HG02970 (cell line): ENCODE data around the gene ERGIC1.

Experiments
- ATAC-seq: cut with Tn5 transposase; IDR thresholded peaks from one replicate; pipeline ENCODE4 v1.9.1; 2021; ENCODE audit warnings: mild to moderate bottlenecking, moderate library complexity, moderate number of reproducible peaks; ENCODE audit not compliant: unreplicated experiment, low FRiP score

Gene ERGIC1

DNA sequence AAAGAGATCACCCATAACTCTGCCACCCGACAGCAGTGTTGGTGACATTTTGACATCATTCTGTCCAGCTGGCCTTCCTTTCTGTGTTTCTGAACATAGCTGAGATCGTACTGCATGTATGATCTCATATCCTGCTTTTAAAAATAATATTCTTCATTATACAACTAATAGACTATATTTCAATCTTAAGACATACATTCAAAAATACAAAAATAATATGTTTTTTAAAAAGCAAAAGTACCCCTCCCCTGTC, 77.5 kb downstream of the ERGIC1 start:
- no peak for ATAC-seq

DNA sequence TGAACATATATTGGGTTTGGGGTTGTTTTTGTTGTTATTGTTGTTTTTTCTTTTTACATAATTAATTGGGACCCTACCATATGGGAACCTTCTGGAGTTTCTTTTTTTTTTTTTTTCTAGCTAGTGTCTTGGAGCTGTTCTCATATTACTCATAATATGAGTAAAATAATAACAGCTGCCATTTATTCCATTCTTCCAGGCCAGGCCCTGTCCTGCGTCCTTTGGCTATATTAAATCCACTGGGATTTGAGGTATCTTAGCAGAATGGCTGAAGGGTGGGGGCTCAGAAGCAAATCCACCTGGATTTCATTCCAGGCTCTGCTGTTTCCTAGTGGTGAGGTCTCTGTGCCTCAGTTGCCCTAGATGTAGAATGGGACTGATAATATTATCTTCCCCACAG, 77.9 kb downstream of the ERGIC1 start:
- ATAC-seq, result no peak

DNA sequence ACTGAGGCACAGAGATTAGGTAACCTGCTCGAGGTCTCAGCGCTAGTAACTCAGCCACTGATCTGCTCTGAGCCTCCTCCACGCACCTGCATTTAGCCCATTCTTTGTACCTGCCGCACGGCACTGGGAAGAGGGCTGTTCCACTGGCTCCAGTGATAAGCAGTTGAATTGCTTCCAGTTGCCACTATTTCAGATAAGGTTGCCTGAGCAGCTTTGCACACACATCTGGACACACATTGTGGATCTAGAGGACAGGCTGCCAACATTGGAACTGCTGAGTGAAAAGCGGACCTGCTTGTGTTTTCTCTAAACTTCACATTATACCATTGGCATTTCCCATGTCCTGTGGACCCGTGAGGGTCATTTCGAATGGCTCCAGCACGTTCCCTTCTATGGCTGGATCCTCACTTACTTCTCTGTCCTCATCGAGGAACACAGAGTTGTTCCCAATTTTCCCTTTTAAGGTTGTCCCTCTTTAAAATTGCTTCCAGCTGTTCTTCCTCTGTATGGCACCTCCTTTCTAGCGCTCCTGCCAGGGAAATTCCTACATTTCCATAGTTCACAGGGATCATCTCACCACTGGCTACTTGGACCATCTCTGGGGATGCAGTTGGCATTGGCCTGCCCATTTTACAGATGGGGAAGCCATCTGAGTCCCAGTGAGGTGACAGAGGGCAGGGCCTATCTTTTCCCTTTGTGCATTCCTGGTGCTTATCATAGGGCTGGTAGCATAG, 79.2 kb downstream of the ERGIC1 start:
- ATAC-seq, result no peak

DNA sequence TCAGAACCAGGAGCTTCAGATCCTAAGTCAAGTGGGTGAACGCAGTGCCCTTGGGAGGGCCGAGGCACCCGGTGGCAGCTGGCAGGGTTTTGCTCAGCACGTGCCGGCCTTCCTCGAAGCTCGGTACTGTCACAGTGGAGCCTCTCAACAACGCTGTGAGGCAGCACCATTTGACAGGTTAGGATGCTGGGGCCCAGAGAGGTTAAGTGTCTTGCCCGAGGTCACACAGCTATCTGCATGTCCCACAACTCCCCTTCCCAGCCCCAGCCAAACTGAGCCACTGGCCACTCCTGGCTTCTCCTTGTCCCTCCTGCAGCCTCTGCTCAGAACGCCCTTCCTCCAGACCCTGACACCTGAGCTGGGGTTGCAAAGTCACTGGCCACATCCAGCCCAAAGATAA, 81.5 kb downstream of the ERGIC1 start:
- no peak for ATAC-seq

DNA sequence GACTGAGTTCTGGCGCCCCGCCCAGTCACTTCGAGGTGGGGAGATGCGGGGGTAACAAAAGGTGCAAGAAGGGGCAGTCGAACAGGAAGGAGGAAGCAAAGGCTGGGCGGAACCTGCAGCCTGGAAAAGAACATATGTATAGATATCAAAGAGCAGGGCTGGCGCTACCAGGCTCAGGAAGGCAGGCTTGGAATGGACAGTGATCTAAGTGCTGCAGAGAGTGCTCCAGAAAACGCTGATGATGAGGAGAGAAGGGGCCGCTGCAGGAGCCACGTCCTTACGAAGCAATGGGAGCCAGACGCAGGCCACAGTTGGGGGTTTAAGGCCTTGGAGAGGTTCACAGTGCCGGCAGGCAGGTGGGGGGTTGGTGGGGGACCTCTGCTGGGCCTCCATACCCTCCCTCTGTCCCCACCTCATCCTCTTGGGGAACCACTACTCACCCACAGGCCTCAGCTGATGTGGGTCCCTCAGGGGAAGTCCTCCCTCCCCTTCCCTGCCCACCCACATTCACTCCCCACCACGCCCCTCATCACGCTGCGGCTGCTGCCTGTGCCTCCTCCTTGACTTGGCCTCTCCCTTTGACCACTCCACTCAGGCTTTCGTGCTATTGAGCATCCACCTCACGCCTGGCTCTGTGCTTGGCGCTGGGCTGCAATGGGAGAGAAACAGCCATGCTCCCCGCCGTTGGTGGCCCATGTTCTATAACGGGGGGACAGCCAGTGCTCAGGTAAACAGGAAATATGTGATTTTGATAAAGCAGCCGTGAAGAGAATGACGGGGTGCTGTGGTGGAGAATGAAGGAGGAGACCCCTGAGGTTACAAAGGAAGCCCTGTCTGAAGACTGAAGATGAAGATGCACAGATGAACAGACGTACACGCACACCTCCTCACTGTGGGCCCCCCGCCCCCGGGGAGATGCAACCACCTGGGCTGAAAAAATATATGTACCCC, 84.6 kb downstream of the ERGIC1 start:
- ATAC-seq, result no peak

DNA sequence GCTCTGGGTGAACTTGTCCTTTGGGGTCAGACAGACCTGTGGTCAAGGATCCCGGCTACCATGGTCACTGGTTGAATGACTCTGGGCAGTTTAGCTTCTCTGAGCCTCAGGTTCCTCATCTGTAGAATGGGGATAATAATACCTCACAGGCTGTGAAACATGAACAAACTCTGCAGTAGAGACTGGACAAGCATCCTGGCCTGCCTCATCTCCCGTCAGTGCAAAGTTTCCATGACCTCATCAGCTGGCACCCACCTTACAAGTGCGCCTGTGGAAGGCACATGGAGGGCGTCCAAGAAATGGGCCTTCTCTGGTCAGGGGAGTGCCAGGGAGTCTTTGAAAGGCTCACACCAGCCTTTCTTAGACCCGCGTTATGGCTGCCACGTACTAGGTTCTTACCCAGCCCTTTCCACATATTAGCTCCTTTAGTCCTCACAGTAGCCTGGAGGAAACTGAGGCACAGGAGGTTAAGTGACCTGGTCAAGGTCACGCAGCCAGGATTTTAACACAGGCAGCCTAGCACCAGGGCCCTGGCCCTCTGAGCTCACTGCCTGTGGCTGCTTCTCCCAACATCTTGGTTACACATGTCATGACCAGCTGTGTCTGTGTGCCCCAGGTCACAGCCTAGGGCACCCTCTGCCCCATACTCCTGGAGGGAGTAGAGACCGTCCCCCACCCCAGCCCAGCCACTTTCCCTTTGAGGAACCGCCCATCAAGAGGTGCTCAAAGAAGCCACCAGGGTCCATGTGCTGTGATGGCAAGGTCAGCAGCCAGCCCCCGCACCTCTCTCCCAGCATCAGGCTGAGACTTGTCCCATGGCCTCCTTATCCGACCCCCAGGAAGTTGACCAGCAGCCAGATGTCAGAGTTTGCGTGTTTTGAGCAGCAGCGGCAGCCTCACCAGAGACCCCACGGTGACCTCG, 85.7 kb downstream of the ERGIC1 start:
- no peak for ATAC-seq

DNA sequence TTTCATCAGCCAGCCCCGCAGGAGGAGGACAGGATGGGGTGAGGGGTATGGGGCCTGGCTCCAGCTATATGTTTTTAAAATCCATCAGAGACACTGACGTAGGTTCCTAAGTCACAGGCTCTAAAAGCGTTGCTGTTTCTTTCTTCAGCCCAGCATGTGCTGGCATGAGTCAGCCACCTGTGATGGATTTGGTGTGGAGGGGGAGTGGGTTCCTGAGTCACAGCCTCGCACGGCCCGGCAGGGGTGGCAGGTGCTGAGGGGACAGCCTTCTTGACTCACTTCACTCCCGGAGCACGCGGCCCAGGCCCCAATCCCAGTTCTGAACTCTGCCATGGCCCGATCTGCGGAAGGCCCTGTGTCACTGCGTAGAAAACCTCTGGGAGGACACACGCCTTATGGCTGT, 86.4 kb downstream of the ERGIC1 start:
- ATAC-seq, result no peak

DNA sequence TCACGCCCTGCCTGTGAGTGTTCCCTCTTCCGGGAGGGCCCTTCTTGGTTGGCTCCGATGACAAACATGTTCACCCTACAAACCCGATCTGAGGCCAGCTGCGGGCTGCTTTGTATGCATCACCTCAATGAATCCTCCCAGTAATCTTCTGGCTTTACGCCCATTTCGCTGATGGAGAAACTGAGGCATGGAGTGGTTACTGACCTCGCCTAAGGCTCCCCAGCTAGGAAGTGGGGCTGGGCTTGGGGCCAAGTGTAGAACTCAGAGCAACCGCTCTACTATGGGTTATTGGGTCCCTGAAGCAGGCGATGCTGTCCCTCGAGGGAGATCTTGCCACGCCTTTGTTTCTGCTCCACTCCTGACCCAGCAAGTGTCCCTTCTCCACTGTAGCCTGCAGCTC, 86.9 kb downstream of the ERGIC1 start:
- ATAC-seq, result no peak

DNA sequence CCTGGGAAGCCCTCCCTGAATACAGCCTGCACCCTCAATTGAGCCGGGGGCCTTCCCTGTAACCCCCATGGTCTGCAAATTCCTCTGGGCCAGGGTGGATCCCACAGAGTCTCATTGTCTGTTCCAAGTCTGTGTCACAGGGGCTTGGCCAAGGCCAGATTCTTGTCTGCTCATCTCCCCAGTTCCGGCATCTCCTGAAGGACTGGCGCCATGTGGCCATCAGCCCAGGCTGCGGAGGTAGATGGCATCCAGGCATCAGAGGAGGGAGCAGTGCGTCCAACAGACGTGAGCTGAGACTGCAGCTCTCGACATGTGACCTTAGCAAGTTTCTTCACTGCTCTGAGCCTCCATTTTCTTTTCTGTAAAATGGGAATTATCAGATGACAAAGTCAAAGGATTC, 87.9 kb downstream of the ERGIC1 start:
- ATAC-seq, result no peak

DNA sequence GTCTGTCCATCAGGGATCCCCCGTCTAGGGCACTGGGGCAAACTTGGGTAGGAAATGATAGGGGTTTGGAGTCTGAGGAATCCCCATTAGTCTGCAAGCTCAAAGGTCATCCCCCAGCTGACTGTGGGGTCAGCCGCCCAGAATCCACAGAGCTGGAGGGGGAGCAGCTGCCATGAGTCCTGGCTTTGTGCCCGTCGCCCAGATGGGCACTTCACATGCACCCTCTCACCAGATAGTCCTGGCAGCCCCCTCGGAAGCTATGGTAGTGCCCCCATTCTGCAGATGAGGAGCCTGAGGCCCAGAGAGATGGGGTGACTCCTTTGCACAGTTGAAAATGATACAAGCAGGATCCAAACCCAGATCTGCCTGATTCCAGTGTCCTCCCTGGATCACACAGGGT, 89.5 kb downstream of the ERGIC1 start:
- no peak for ATAC-seq

DNA sequence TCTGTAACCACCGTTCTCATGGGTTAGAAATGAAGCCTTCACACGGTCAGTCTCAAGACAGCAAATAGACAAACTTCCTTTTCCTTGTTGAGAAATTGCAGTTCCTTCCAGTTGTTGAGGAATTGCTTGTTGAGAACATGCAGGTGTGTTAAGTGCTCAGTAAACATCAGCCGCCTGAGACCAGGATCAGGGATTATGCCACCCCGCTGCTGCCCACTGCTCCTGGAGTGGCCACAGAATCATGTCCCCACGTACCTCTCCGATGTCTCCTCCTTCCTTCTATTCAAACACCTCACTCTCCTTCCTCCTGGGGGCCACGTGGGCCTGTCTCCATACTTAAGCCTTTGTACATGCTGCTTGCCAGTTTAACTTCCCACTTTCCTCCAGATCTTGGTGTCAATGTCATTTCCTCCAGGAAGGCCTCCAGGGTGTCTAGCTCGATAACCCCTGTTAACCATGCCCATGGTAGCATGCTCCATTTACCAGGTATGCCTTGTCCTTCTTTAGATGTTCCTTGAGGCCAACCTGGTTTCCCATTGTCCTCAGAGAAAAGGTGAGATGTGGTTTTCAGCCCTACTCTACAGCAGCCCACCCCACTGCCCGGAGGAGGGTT, 91.4 kb downstream of the ERGIC1 start:
- ATAC-seq, result no peak

DNA sequence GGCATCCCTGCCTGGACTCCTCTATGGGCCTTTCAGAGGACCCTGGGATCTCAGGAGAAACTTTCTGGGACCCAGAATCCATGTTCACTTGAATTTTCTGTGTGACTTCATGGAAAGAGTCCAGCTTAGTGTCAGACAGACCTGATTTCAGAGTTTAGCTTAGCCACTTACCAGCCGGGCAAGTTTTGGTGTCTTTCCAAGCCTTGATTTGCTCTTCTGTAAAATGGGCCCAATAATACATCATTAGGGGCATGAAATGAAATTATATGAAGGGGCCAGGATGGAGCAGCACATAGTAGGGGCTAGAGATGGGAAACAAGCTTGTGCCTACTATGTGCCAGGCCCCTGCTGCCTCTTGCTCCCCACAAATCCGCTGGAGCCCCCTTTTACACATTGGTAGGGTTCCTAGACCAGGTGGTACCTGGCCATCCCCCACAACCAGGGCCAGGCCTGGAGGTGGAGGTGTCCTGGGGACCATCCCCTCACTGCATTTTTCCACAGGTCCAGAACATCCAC, 92.0 kb downstream of the ERGIC1 start:
- no peak for ATAC-seq

DNA sequence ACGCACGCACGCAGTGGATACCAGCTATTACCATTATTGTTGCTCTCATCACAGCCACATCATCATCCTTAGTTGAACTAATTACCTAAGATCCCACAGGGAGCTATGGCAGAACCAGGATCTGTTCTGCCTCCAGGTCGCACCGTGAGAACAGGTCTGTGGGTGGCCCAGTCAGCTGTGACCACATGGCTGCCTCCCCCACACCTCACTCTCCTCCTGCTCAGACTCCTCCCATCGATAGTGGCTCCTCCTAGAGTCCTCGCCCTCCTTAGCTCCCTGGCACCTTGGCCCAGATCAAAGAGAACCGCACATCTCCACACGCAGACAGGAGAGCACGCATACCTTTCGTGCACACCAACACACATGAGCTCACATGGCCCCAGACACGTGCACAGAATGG, 92.7 kb downstream of the ERGIC1 start:
- no peak for ATAC-seq

DNA sequence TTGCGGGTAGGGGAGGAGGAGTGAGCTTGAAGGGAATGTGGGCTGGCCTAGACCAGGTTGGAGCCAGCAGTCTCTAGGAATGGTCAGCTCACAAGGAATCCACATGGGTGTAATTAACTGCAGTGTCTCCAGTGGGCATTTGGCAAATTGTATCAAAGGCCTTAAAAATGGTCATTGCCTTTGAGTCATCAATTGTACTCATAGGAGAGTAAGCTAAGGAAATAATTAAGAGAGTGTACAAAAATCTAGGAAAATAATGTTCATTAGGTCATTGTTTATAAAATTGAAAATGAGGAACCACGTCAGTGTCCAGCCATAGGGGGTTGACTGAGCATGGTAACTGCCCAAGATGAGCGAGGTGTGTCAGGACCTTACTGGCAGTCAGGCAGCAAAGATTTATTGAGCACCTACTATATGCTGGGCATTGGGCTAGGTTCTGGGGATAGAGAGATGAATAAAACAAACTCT, 95.4 kb downstream of the ERGIC1 start:
- no peak for ATAC-seq

DNA sequence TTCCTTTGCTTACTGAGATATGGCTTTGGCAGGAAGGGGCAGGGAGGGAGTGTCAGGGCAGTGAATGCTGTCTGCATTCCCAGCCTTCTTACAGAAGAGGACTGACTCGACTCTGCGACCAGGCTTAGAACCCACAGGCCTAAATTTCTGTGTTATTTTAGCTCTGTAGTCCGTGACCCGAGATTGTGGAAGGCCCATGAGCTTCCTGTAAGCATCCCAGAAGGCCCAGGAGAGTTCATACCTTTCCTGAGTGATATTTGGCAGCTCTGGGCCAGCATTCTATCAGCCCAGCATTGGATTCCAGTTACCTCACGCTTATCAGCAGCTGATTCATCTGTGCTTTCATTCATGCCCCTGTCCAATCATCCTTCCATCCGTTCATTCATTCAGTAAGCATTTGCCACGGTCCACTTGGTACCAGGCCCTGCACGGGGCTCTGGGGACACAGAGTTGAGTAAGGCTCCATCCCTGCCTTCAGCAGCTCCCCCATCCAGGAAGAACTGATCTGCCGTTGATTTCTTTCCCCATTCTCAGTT, 97.0 kb downstream of the ERGIC1 start:
- ATAC-seq, result no peak

DNA sequence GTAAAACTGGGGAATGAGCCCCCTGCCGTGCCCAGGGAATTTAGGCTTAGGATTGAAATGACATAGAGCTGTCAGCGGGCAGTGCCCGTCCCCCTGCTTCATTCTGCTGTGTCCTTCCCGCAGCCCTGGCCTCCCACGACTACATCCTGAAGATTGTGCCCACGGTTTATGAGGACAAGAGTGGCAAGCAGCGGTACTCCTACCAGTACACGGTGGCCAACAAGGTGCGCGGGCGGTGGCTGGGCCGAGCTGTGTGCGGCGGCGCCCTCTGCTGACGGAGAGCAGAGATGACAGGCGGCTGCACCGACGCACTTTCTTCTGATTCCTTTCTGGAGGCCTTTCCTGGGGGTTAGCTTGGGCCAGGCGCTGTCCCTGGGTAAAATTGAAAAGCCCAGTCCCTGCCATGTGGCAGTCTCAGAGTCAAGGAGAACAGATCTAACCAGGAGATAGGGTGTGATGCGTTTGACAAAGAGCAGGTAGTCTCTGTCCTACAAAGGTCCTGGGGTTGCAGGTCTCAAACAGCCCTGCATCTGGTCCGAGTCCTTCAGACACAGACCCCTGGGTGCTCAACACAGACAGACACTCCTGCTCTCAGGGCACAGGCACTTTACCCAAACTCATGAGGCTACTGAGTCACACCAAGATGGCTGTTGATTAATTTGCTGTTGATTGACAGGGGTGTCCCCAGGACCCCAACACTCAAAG, 98.4 kb downstream of the ERGIC1 start:
- no peak for ATAC-seq

DNA sequence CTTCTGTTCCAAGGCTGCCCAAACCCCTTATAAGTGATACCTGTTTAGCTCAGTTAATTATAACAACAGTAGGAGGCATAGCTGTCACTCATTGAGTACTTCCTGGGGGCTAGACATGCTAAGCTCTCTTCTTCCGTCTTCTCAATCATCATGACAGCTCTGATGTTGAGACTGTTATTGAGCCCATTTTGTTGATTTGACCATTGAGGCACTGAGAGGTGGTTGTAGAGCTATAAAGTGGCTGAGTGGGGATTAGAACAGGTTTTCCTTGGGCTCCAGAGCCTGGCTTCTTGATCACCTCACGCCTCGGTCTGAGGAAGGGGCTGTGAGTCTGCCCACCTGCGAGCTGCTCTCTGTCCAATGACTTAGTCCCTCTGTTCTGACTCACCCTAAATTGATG, 99.2 kb downstream of the ERGIC1 start:
- ATAC-seq, result no peak

DNA sequence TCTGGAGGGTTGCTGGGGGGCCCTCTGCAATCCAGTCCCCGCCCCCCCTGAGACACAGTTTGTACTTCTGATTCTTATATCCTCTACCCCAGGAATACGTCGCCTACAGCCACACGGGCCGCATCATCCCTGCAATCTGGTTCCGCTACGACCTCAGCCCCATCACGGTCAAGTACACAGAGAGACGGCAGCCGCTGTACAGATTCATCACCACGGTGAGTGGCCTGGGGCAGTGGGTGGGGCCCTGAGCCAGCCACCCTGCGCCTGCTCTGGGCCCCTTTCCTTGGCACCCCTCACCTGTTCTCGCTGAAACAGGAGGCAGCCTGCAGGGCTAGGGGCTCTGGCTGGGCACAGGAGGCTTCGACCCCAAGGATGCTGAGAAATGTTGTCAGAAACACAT, 101.0 kb downstream of the ERGIC1 start:
- no peak for ATAC-seq

DNA sequence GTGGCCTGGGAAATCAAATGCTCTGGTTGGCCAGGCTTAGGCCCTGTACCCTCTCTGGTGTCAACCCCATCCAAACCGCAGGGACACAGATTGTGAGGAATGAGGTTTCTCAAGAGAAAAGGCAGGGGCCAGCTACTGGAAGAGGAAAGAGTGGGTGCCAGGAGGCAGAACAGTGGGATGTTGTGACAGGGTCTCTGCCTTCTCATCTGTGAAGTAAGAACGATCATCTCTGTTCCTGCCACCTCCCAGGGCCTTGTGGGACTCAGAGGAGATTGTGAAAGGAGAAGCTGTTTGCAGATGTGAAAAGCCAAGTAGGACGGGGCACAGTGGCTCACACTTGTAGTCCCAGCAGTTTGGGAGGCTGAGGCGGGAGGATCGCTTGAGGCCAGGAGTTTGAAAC, 102.3 kb downstream of the ERGIC1 start:
- no peak for ATAC-seq
